ENCODE data around the gene TFDP1.

DNA sequence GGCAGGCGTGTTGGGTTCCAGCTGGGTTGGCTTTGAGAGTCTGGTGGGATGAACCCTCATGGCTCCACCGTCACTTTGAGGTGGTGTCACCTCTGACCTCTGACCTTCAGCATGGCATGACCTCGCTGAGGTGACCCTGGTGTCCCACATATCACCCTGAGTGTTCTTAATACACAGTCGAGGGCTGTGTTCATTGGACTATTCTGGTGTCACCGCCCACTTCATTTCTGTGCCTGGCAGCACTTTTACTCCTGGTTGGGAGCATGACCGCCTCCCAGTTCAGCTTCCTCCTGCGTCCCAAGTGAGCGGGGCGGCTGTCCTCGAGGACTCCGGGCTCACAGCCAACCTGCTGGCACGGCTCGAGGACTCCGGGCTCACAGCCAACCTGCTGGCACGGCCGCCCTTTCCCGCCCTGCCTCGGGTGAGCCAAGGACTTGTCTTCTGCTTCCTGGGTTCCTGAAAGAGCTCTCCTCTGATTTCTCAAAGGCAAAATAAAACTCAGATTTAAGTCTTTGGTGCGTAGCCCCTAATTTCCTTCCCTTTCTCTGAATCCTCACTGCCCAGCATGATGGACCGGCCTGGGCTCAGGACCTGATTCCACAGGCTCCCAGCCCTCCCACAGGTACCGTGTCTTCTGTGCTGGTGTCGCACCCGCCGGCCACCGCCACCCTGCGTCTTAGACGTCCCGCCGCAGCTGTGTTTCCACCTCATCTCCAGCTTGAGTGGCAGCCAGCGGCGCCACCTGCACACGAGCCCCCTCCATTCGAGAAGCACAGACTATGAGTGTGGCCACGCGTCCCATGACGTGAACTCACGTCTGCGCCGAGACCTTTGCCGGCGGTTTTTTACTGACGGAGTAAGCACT lies 63.0 kb downstream of the TFDP1 start:
- TF ChIP-seq, protein P1, sequence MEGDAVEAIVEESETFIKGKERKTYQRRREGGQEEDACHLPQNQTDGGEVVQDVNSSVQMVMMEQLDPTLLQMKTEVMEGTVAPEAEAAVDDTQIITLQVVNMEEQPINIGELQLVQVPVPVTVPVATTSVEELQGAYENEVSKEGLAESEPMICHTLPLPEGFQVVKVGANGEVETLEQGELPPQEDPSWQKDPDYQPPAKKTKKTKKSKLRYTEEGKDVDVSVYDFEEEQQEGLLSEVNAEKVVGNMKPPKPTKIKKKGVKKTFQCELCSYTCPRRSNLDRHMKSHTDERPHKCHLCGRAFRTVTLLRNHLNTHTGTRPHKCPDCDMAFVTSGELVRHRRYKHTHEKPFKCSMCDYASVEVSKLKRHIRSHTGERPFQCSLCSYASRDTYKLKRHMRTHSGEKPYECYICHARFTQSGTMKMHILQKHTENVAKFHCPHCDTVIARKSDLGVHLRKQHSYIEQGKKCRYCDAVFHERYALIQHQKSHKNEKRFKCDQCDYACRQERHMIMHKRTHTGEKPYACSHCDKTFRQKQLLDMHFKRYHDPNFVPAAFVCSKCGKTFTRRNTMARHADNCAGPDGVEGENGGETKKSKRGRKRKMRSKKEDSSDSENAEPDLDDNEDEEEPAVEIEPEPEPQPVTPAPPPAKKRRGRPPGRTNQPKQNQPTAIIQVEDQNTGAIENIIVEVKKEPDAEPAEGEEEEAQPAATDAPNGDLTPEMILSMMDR (IDR thresholded peaks at IDR 0.05; ENCODE audit: low read depth, low read length), result no peak
- no peak for TF ChIP-seq POLR2A (IDR thresholded peaks at IDR 0.05; ENCODE audit: extremely low read depth, insufficient read length)
- TF ChIP-seq, protein P2, sequence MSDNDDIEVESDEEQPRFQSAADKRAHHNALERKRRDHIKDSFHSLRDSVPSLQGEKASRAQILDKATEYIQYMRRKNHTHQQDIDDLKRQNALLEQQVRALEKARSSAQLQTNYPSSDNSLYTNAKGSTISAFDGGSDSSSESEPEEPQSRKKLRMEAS (IDR thresholded peaks at IDR 0.05; ENCODE audit: low read depth, low read length), result no peak

Measured in NB4 (cell line).